GM06990 (cell line): ENCODE data around the gene KLF13.

Experiments used
- DNase-seq: peaks from one replicate; pipeline ENCODE4 v3.0.0-alpha.2; 2011; ENCODE audit not compliant: insufficient read length; ENCODE audit errors: extremely low read depth
- H3K27me3 ChIP-seq: replicated peaks from 2 replicates; pipeline ENCODE4 v1.6.0; 2011; ENCODE audit warnings: low read length; ENCODE audit not compliant: control insufficient read depth, insufficient read depth
- H3K36me3 ChIP-seq: 2 replicates; pipeline ENCODE4 v1.5.1; 2011; ENCODE audit warnings: low read length; ENCODE audit not compliant: control insufficient read depth, insufficient read depth
- H3K4me3 ChIP-seq: replicated peaks from 2 replicates; pipeline ENCODE4 v1.5.1; 2011; ENCODE audit warnings: low read depth, mild to moderate bottlenecking, control low read depth, low read length
- TF ChIP-seq, protein P1 (sequence below): IDR thresholded peaks from 2 replicates; pipeline ENCODE4 v1.5.1; 2011; ENCODE audit warnings: low read length, control low read depth, mild to moderate bottlenecking, inconsistent platforms; ENCODE audit not compliant: insufficient read depth, poor library complexity, severe bottlenecking

The KLF13 gene

DNA sequence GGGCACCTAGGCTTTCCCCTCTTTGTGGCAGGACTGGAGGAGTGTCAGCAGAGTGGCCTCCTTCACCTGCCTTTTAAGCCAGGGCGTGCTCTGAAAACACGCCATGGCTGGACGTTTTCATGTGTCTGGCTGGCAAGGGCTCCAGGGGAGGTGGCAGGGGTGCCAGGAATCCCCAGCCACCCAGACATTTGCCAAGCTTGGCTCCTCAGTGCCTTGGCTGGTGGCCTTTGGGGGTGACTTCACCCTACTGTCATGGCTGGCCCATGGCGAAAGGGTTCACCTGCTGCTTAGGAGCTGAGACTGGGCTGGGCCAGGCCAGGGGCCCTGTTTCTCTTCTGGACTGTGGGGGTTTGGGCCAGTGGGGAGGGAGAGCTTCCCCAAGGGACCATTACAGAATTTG is 17.6 kb downstream of the KLF13 start:
- no peak for DNase-seq
- Histone ChIP-seq H3K36me3 (peaks cover 21% of the 10 kb centered on the region), H3K27me3 (no peaks in the 10 kb centered on the region), H3K4me3 (no peak overlapping the region)
- TF ChIP-seq, protein P1, sequence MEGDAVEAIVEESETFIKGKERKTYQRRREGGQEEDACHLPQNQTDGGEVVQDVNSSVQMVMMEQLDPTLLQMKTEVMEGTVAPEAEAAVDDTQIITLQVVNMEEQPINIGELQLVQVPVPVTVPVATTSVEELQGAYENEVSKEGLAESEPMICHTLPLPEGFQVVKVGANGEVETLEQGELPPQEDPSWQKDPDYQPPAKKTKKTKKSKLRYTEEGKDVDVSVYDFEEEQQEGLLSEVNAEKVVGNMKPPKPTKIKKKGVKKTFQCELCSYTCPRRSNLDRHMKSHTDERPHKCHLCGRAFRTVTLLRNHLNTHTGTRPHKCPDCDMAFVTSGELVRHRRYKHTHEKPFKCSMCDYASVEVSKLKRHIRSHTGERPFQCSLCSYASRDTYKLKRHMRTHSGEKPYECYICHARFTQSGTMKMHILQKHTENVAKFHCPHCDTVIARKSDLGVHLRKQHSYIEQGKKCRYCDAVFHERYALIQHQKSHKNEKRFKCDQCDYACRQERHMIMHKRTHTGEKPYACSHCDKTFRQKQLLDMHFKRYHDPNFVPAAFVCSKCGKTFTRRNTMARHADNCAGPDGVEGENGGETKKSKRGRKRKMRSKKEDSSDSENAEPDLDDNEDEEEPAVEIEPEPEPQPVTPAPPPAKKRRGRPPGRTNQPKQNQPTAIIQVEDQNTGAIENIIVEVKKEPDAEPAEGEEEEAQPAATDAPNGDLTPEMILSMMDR, result no peak

DNA sequence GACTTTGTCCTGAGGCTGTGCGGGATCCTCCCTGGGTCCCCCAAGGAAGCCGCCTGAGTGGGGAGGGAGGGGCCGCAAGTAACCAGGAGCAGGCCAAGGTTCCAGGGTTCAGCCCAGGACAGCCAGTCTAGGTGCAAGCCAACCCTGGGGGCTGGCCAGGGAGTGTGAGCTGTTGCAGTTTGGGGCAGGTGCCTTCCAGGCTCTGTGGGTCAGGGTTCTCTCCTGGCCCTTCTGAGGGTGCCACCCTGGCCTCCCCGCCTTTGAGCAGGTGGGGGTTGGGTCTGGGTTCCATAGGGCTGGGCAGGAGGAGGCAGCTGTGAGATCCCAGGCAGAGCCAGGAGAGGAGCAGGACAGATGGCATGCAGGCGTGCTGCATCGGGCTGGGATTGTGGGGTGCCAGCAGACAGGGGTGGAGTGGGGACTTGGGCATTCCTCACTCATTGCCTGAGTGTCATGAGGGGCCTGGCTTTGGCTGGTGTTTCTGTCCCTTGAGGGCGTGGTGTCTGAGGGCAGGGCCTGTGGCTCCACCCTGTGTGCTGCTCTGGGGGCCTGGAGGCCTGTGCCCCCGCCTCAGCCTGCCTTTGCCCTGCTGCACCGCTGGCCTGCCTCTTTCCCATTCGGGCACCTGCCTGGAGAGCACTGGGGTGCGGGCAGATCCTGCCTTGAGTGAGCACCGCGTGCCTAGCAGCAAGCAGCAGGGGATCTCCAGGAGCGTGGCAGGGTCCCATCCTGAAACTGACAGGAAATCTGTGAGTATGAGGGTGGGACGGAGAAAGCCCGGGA is 18.4 kb downstream of the KLF13 start:
- peak; percentile 67 for DNase-seq
- H3K4me3 ChIP-seq, result peak overlapping the region; percentile 91
- no peaks in the 10 kb centered on the region for H3K27me3 ChIP-seq
- TF ChIP-seq, protein P1, result no peak
- peaks cover 20% of the 10 kb centered on the region for H3K36me3 ChIP-seq

DNA sequence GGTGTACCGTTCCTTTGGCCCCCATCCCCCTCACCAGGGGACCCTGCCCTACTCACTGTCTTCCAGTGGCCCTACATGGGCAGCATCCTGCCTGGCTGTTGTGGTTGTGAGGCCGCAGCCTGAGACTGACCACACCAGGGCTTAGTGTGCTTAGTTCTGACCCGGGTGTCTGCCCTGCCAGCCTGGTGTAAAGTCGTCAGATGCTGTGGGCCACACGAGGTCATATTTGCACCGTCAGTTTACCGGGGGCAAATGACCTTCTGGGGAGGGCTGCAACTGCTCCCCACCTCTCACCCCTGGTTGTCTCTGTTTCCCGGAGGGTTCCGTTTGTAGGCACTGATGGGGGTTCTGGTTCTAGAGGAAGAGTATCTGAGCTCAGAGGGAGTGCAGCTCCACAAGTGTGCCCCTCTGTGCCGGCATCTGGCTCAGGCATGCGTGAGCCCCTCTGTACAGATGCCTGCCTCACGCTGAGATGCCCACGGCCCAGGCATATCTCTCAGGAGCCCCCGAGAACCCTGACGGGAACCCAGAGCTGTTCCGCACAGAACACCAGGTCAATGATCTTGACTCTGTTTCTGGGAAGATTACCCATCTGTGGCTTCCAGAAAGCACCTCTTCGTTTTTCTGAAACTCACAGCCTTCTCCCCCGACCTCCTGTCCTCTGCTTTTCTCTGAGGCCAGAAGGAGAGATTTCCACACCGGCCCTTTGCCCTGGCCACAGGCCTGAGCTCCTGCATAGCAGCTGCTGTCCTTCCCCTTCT is 19.2 kb downstream of the KLF13 start:
- Histone ChIP-seq H3K36me3 (peaks cover 20% of the 10 kb centered on the region), H3K4me3 (peak overlapping the region; percentile 91), H3K27me3 (no peaks in the 10 kb centered on the region)
- DNase-seq, result no peak
- TF ChIP-seq, protein P1, result no peak

DNA sequence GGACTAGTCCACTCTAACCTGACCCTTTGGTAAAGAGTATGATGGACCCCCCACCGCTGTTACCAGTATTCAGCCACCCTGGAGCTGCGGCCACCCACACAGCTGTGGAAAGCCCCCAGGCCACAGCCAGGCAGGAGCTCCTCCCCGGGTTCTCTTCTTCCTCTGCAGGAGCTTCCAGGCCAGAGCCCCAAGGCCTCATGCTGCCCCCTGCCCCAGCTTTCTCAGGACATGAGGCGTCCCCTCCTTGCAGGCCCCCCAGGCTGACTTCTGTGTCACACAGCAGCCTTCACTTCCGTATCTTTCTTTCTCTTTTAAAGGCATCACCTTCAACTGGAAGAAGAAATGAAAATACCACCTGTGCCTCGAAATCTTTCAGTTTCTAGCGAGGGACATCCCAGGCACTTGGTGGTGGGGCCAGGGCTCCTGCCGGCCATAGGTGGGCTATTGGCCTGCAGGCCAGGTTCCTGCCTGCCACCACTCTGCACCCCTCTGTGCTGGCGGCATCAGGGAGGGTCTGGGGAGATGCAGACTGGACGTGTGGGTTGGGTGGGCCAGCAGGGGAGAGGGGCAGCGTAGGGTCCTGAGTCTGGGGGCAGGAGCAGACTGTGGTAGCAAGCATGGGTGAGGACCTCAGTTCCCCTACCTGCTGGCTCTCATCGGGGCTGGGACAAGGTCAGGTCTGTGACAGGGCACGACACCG is 19.9 kb downstream of the KLF13 start:
- peak overlapping the region; percentile 91 for H3K4me3 ChIP-seq
- H3K27me3 ChIP-seq, result no peaks in the 10 kb centered on the region
- TF ChIP-seq, protein P1, result no peak
- H3K36me3 ChIP-seq, result peaks cover 20% of the 10 kb centered on the region
- DNase-seq, result no peak

DNA sequence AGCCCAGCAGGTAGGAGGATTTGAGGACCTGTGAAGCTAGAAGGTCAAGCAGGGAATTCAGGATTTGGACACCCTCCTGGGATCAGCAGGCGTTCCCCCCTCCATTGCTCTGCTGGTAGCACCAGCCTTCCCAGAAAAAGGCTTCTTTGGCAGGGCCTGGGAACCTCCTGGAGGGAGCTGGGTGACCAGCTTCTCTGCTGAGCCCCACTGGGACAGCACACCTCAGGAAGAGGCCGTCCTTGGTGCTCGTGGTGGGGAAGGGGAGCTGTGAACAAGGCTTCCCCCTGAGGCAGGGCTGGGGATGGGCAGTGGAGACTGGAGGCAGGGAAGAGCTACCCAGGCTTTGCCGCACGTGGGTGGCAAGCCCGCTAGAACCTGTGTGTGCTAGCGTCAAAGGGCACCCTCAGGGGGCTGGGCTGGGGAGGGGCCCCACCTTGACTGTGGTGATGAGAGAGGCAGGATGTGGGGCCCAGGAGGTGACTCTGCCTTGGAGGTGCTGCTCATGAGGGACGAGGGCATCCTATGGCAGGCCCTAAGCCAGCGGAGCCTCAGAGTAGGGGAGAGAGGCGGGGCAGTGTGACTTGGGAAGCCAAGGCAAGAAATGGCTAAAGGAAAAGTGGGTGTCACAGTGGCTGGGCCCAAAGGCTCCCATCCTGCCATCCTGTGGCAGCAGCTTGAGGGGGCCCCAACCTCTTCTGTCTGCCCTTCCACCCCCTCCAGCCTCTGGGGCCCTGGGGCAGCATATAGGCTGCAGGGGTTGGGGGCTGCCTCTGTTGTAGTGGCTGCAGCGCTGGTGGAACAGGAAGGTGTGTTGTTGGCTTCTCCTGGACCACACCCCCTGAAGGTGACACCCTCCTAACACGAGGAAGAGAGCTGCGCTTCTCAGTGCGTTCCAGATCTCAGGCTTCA is 20.7 kb downstream of the KLF13 start:
- peaks cover 22% of the 10 kb centered on the region for H3K36me3 ChIP-seq
- H3K4me3 ChIP-seq, result peak overlapping the region; percentile 91
- no peak for DNase-seq

More for the DNA sequence above, 20.7 kb downstream of the KLF13 start:
- TF ChIP-seq, protein P1, result no peak
- H3K27me3 ChIP-seq, result no peaks in the 10 kb centered on the region
